ENCODE measurements around the gene GPR63.

Gene GPR63

GRCh38 chr6:96760153-96760687 is 77.1 kb downstream of the GPR63 start:
- DNase-seq (ENCODE audit: low spot score): no peak

GRCh38 chr6:96755096-96755495 is 82.2 kb downstream of the GPR63 start:
- DNase-seq (ENCODE audit: low spot score): no peak

- DNase-seq (ENCODE audit: low spot score): no peak
Observed at GRCh38 chr6:96749891-96750290, 87.4 kb downstream of the GPR63 start.
